ENCODE data around the gene TNFSF15. TPM values are rescaled to one million over a fixed set of nuclear protein-coding genes. Genes with fewer than 3 reads are reported as not detected.

Gene TNFSF15
- total RNA-seq, 1 donor from 2014 or later: not detected

- no peaks in the 10 kb centered on the region for H3K79me2 ChIP-seq (ENCODE audit: low read depth)
Observed at GRCh38 chr9:114746591-114747346, 59.1 kb downstream of the TNFSF15 start.

GRCh38 chr9:114745879-114746550 is 59.8 kb downstream of the TNFSF15 start:
- H3K9me3 ChIP-seq (ENCODE audit: low read depth): no peaks in the 10 kb centered on the region
- no peak overlapping the region for H2AFZ ChIP-seq (replicated peaks)
- no peaks in the 10 kb centered on the region for H3K36me3 ChIP-seq
- H3K4me3 Mint-ChIP-seq: no peak overlapping the region
- peak overlapping the region; percentile 30 for H3K4me2 ChIP-seq
- peaks cover 17% of the 10 kb centered on the region for H3K4me1 Mint-ChIP-seq
- H3K27me3 ChIP-seq: no peaks in the 10 kb centered on the region
- TF ChIP-seq EZH2 (IDR thresholded peaks at IDR 0.05): no peak
- no peak for TF ChIP-seq EZH2phosphoT487 (IDR thresholded peaks at IDR 0.05)
- TF ChIP-seq, protein P1, sequence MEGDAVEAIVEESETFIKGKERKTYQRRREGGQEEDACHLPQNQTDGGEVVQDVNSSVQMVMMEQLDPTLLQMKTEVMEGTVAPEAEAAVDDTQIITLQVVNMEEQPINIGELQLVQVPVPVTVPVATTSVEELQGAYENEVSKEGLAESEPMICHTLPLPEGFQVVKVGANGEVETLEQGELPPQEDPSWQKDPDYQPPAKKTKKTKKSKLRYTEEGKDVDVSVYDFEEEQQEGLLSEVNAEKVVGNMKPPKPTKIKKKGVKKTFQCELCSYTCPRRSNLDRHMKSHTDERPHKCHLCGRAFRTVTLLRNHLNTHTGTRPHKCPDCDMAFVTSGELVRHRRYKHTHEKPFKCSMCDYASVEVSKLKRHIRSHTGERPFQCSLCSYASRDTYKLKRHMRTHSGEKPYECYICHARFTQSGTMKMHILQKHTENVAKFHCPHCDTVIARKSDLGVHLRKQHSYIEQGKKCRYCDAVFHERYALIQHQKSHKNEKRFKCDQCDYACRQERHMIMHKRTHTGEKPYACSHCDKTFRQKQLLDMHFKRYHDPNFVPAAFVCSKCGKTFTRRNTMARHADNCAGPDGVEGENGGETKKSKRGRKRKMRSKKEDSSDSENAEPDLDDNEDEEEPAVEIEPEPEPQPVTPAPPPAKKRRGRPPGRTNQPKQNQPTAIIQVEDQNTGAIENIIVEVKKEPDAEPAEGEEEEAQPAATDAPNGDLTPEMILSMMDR (IDR thresholded peaks at IDR 0.05): no peak
- peaks cover 18% of the 10 kb centered on the region for H3K4me1 ChIP-seq
- no peak for DNase-seq (ENCODE audit: low spot score)
- H3K9me3 Mint-ChIP-seq: no peaks in the 10 kb centered on the region
- no peak overlapping the region for H3K27ac Mint-ChIP-seq
- no peak overlapping the region for H3K27ac ChIP-seq
- no peaks in the 10 kb centered on the region for H3K79me2 ChIP-seq (ENCODE audit: low read depth)
- H3K36me3 Mint-ChIP-seq: no peaks in the 10 kb centered on the region
- no peak overlapping the region for H3K9ac ChIP-seq
- peaks cover 2% of the 10 kb centered on the region for H3K27me3 Mint-ChIP-seq (ENCODE audit: insufficient read depth, low read depth)
- H3F3A ChIP-seq (ENCODE audit: low read depth): peaks cover 6% of the 10 kb centered on the region
- no peak overlapping the region for H3K4me3 ChIP-seq
- no peaks in the 10 kb centered on the region for H4K20me1 ChIP-seq (ENCODE audit: low read depth)

More at GRCh38 chr9:114746591-114747346, 59.1 kb downstream of the TNFSF15 start:
- Mint-ChIP-seq H3K4me1 (peaks cover 17% of the 10 kb centered on the region), H3K27me3 (ENCODE audit: insufficient read depth, low read depth) (peaks cover 2% of the 10 kb centered on the region), H3K36me3 (no peaks in the 10 kb centered on the region), H3K4me3 (no peak overlapping the region), H3K27ac (no peak overlapping the region), H3K9me3 (no peaks in the 10 kb centered on the region)
- Histone ChIP-seq H3K4me1 (peaks cover 18% of the 10 kb centered on the region), H4K20me1 (ENCODE audit: low read depth) (no peaks in the 10 kb centered on the region), H3K9ac (no peak overlapping the region), H3F3A (ENCODE audit: low read depth) (peaks cover 6% of the 10 kb centered on the region), H3K4me2 (peak overlapping the region; percentile 30), H3K27ac (no peak overlapping the region), H2AFZ (replicated peaks) (no peak overlapping the region), H3K9me3 (ENCODE audit: low read depth) (no peaks in the 10 kb centered on the region), H3K4me3 (no peak overlapping the region), H3K36me3 (no peaks in the 10 kb centered on the region), H3K27me3 (no peaks in the 10 kb centered on the region)
- DNase-seq (ENCODE audit: low spot score): peak; percentile 68
- TF ChIP-seq, protein P1 (IDR thresholded peaks at IDR 0.05): no peak
- TF ChIP-seq EZH2 (IDR thresholded peaks at IDR 0.05) (no peak), EZH2phosphoT487 (IDR thresholded peaks at IDR 0.05) (no peak)

GRCh38 chr9:114745108-114745848 is 60.6 kb downstream of the TNFSF15 start:
- Mint-ChIP-seq H3K4me1 (peaks cover 17% of the 10 kb centered on the region), H3K9me3 (no peaks in the 10 kb centered on the region), H3K27me3 (ENCODE audit: insufficient read depth, low read depth) (peaks cover 2% of the 10 kb centered on the region), H3K4me3 (no peak overlapping the region), H3K27ac (no peak overlapping the region), H3K36me3 (no peaks in the 10 kb centered on the region)
- H3K9ac ChIP-seq: no peak overlapping the region
- peaks cover 18% of the 10 kb centered on the region for H3K4me1 ChIP-seq
- H2AFZ ChIP-seq (replicated peaks): no peak overlapping the region
- no peaks in the 10 kb centered on the region for H3K9me3 ChIP-seq (ENCODE audit: low read depth)
- no peak overlapping the region for H3K4me2 ChIP-seq
- H4K20me1 ChIP-seq (ENCODE audit: low read depth): no peaks in the 10 kb centered on the region
- H3K27ac ChIP-seq: no peak overlapping the region
- no peak for TF ChIP-seq EZH2phosphoT487 (IDR thresholded peaks at IDR 0.05)
- TF ChIP-seq EZH2 (IDR thresholded peaks at IDR 0.05): no peak
- TF ChIP-seq, protein P1 (IDR thresholded peaks at IDR 0.05): no peak
- H3F3A ChIP-seq (ENCODE audit: low read depth): peaks cover 6% of the 10 kb centered on the region
- no peak overlapping the region for H3K4me3 ChIP-seq
- no peaks in the 10 kb centered on the region for H3K36me3 ChIP-seq
- H3K27me3 ChIP-seq: no peaks in the 10 kb centered on the region
- H3K79me2 ChIP-seq (ENCODE audit: low read depth): no peaks in the 10 kb centered on the region
- DNase-seq (ENCODE audit: low spot score): no peak

Measured in neural progenitor cell (in vitro differentiated cells).